Activated CD4-positive, alpha-beta T cell treated with anti-CD3 and anti-CD28 coated beads for 36 hours (primary cell): Measurements from ENCODE around the gene DRAM1. TPM values are rescaled to one million over a fixed set of nuclear protein-coding genes. Genes with fewer than 3 reads are reported as not detected.
"Not testable (repeated sequence)": the region's sequence is repeated elsewhere in the genome, so short reads cannot be mapped to it uniquely, and the experiment has no call there.

Experiments used
- ATAC-seq: fragments of 200-7000 bp; cut with Tn5 transposase; one replicate; pipeline ENCODE4 v1.10.0; 2021; ENCODE audit warnings: mild to moderate bottlenecking, moderate library complexity
- CTCF ChIA-PET: fragments of 350-600 bp; sonication (Branson Sonifier 250); formaldehyde crosslinking; loops from one replicate; lab custom pipeline; 2021; ENCODE audit warnings: antibody characterized with exemption; lab: Charles Lee
- POLR2A ChIA-PET: fragments of 350-600 bp; sonication (Branson Sonifier 250); formaldehyde crosslinking; loops from one replicate; lab custom pipeline; 2021; ENCODE audit warnings: antibody characterized with exemption, inconsistent platforms; lab: Charles Lee
- DNase-seq: peaks from one replicate; pipeline ENCODE4 v3.0.0-alpha.2; 2020
- H3K27ac Mint-ChIP-seq: one replicate; pipeline ENCODE4 v1.8.0; 2021; ENCODE audit warnings: mixed read lengths
- H3K27me3 Mint-ChIP-seq: one replicate; pipeline ENCODE4 v1.8.0; 2021; ENCODE audit warnings: mixed read lengths
- H3K36me3 Mint-ChIP-seq: one replicate; pipeline ENCODE4 v1.8.0; 2021; ENCODE audit warnings: low read depth, mixed read lengths
- H3K4me1 Mint-ChIP-seq: one replicate; pipeline ENCODE4 v1.8.0; 2021; ENCODE audit warnings: mixed read lengths
- H3K4me3 Mint-ChIP-seq: one replicate; pipeline ENCODE4 v1.8.0; 2021; ENCODE audit warnings: mild to moderate bottlenecking, moderate library complexity, mixed read lengths
- H3K9me3 Mint-ChIP-seq: one replicate; pipeline ENCODE4 v1.8.0; 2021; ENCODE audit warnings: low read depth, mixed read lengths
- intact Hi-C, 2 experiments: fragments of 100-400 bp; cut with DNase I in 1 of 2; cut with micrococcal nuclease in 1 of 2; formaldehyde crosslinking; loops; one replicate each; pipeline versions ENCODE4 v1.14.2 to v1.15.1; 2022 to 2024; cut with DNase I, micrococcal nuclease
- total RNA-seq, 2 experiments: library from RNA; stranded (reverse); gene quantifications; one replicate each; pipeline ENCODE4 v1.2.3, GENCODE V29; 2021

DRAM1 gene
- total RNA-seq, 2 experiments from 2014 or later = 2.3 to 2.4 TPM

DNA sequence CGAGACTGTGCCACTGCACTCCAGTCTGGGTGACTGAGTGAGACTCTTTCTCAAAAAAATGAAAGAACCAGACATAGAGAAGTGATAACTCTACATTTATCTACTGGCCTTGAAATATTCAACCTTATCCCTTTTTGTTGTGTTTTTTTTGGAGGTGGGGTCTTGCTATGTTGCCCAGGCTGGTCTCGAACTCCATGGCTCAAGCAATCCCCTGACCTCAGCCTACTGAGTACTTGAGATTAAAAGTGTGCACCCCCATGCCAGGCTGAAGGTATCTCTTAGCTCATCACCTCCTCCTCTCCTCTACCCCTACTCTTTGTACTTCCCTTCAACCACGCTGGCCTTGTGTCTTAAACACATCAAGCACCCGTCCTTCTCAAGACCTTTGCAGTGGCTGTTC is 3.8 kb downstream of the DRAM1 start:
- ChIA-PET CTCF (no interaction called here), POLR2A (interaction anchor here (0.6 kb wide), 1 partner anchor 174 kb away, joined by 4 read pairs; no protein-coding TSS in a partner anchor)
- Mint-ChIP-seq H3K36me3 (no peaks in the 10 kb centered on the region), H3K4me1 (peaks cover 6% of the 10 kb centered on the region), H3K9me3 (no peaks in the 10 kb centered on the region), H3K27ac (no peak overlapping the region), H3K27me3 (peaks cover 3% of the 10 kb centered on the region), H3K4me3 (no peak overlapping the region)
- DNase-seq (no peak), ATAC-seq (no peak)
- intact Hi-C loops = no loop called here

DNA sequence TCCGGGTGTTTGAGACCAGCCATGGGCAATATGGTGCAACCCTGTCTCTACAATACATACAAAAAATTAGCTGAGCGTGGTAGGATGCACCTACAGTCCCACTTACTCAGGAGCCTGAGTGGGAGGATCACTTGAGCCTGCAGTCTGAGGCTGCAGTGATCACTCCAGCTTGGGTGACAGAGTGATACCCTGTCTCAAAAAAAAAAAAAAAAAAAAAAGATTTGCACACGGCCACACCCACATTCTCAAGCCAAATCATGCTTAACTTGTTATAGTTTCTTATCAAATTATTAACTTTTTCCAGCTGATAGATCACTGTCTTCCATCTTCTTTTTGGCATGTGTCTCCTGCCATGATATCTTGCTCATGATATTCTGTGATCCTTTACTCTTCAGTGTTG is 6.8 kb downstream of the DRAM1 start:
- Mint-ChIP-seq H3K4me1 (peaks cover 2% of the 10 kb centered on the region), H3K27ac (no peak overlapping the region), H3K4me3 (no peak overlapping the region), H3K36me3 (no peaks in the 10 kb centered on the region), H3K27me3 (no peaks in the 10 kb centered on the region), H3K9me3 (no peaks in the 10 kb centered on the region)
- DNase-seq (no peak), ATAC-seq (no peak)
- ChIA-PET POLR2A (no interaction called here), CTCF (no interaction called here)
- intact Hi-C loops = no loop called here

DNA sequence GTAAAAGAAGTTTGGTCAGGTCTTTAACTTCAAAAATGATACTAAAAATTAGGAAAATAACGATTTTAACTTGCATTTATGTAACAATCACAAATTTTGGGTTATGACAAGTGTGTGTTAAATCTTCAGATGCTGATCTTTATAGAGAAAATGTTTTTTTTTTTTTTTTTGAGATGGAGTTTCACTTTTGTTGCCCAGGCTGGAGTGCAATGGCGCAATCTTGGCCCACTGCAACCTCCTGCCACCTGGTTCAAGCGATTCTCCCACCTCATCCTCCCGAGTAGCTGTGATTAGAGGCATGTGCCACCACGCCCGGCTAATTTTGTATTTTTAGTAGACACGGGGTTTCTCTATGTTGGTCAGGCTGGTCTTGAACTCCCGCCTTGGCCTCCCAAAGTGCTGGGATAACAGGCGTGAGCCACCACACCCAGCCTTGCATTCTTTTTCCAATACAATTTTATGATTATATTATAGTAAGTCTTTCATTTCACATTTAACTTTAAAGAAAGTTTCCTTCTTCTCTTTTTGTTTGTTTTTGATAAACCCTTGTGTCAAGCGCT is 7.5 kb downstream of the DRAM1 start:
- H3K36me3 Mint-ChIP-seq, H3K27ac Mint-ChIP-seq, POLR2A ChIA-PET, CTCF ChIA-PET, H3K4me1 Mint-ChIP-seq, ATAC-seq, intact Hi-C loops, H3K9me3 Mint-ChIP-seq, DNase-seq, H3K4me3 Mint-ChIP-seq, H3K27me3 Mint-ChIP-seq: not testable (repeated sequence)

DNA sequence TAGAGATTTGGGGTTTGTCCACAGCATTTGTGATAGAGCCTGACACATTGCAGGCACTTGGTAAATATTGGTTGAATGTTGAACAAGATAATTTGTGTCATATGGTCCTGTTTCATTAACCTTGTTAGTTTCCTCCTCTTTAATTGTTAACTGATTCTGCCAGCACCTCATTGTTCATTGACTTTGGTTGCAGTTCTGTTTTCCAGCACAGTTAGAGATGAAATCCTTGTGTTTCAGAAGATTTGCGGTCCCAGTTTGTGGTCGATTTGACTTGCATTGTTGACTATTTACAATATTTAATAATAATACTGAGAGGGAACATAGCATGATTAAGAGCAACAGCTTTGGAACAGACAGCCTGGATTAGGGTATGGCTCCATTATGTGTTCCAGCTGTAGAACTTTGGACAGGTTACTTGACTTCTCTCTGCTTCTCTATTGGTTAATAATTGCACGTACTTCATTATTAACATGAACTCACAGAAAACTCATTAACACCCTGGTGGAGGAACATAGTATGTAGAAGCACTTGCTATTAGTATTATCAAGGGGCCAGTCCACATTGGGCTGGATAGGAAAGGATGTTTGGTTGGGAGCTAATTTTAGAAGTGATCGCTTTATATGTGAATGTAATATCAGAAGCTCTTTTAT is 8.7 kb downstream of the DRAM1 start:
- Mint-ChIP-seq H3K27me3 (no peaks in the 10 kb centered on the region), H3K36me3 (no peaks in the 10 kb centered on the region), H3K4me3 (no peak overlapping the region), H3K9me3 (no peaks in the 10 kb centered on the region), H3K27ac (no peak overlapping the region), H3K4me1 (peaks cover 3% of the 10 kb centered on the region)
- ATAC-seq (no peak), DNase-seq (no peak)
- ChIA-PET CTCF (no interaction called here), POLR2A (no interaction called here)
- intact Hi-C loops = no loop called here

DNA sequence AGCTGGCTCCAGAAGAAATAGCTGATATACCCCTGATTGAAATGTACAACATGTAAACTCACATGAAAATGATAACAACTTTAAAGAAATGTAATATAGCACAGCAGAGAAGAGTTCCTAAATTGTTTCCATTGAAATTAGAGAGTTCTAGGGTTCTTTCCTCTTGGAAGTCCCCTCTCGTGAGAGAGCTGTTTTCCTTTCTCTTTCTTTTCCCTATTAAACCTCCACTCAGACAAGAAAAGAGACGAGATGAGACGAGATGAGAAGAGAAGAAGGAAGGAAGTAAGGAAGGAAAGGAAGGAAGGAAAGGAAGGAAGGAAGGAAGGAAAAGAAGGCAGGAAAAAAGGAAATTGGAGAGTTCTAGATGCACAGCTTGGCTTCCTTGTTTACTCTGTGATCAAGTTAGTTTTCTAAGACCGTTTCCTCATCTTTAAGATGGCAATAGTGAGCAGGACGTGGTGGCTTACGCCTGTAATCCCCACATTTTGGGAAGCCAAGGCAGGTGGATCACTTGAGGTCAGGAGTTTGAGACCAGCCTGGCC is 11.9 kb downstream of the DRAM1 start:
- H3K4me1 Mint-ChIP-seq = peaks cover 3% of the 10 kb centered on the region
- DNase-seq (no peak), ATAC-seq (no peak)
- no peaks in the 10 kb centered on the region for H3K36me3 Mint-ChIP-seq
- no peaks in the 10 kb centered on the region for H3K27me3 Mint-ChIP-seq
- ChIA-PET POLR2A (no interaction called here), CTCF (no interaction called here)
- H3K9me3 Mint-ChIP-seq = no peaks in the 10 kb centered on the region
- H3K27ac Mint-ChIP-seq = no peak overlapping the region
- intact Hi-C loops = no loop called here
- no peak overlapping the region for H3K4me3 Mint-ChIP-seq

DNA sequence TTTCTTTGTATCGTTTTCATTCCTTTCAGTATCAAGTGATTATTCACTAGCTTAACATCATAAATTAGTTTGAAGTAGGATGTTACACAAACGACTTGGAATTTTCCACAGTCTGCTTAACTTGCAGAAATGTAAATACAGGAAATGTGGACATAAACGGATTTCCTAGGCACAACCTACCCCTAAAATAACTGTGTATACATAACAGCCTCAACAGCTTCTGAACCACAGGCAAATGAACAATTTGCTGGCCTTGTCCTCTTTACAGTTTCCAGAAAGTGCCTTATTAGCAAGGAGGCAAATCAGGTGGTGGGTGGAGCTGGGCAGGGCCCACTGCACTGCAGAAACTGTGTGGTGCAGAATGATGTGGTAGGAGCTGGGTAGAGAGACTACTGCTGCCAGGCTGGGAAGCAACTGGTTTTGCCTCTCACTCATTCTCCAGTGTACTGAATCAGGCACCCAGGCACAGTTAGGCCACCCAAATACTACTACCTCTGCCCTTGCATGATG is 14.1 kb downstream of the DRAM1 start:
- no peak for DNase-seq
- CTCF ChIA-PET = interaction anchor here (0.7 to 1.6 kb wide), 3 partner anchors 18 to 311 kb away, joined by 3 to 6 read pairs (median 3); no protein-coding TSS in a partner anchor
- H3K4me3 Mint-ChIP-seq = no peak overlapping the region
- no peaks in the 10 kb centered on the region for H3K36me3 Mint-ChIP-seq
- intact Hi-C loops = no loop called here
- POLR2A ChIA-PET = no interaction called here
- H3K4me1 Mint-ChIP-seq = peaks cover 3% of the 10 kb centered on the region
- ATAC-seq = no peak
- no peaks in the 10 kb centered on the region for H3K27me3 Mint-ChIP-seq
- H3K27ac Mint-ChIP-seq = no peak overlapping the region
- H3K9me3 Mint-ChIP-seq = no peaks in the 10 kb centered on the region

DNA sequence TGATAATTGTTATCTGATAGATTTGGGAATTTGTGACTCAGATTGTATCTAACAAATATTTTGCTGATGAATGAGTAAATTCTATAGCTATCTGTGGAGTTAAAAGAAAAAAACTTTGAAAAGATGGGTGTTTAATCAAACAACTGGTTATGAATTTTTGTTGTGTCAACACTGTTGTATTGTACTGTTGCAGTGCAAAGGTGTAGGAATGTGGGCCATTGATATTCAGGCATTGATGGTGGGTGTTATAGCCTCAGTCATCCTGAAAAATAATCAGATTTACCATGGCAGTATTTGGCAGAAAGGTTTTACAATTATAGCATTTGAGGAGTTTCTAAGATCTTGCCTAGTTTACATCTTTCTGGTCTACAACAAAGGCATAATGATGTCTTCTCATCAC is 15.4 kb downstream of the DRAM1 start:
- POLR2A ChIA-PET = no interaction called here
- H3K27me3 Mint-ChIP-seq = no peaks in the 10 kb centered on the region
- ATAC-seq (no peak), DNase-seq (no peak)
- intact Hi-C loops = no loop called here
- no peak overlapping the region for H3K4me3 Mint-ChIP-seq
- H3K27ac Mint-ChIP-seq = no peak overlapping the region
- H3K4me1 Mint-ChIP-seq = peaks cover 3% of the 10 kb centered on the region
- no peaks in the 10 kb centered on the region for H3K9me3 Mint-ChIP-seq
- no peaks in the 10 kb centered on the region for H3K36me3 Mint-ChIP-seq
- CTCF ChIA-PET = no interaction called here

DNA sequence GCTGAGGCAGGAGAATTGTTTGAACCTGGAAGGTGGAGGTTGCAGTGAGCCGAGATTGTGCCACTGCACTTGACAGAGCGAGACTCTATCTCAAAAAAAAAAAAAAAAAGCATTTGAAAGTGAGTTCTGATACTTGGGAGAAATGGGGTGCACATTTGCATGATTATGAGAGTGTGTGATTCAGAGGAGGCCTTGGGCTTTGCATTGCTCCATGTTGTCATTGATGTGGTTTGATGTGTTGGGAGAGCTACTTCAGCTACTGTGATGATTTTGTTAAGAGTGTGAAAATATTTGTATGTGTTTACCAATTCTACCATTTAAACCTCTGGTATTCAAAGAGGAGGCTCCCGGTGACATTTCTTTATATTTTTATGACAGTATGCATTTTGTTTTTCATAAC is 24.4 kb downstream of the DRAM1 start:
- ATAC-seq = no peak
- POLR2A ChIA-PET = interaction anchor here (0.6 kb wide), 1 partner anchor 72 kb away, joined by 3 read pairs; no protein-coding TSS in a partner anchor
- Mint-ChIP-seq H3K4me1 (no peaks in the 10 kb centered on the region), H3K9me3 (no peaks in the 10 kb centered on the region), H3K27ac (no peak overlapping the region), H3K36me3 (no peaks in the 10 kb centered on the region), H3K4me3 (no peak overlapping the region), H3K27me3 (no peaks in the 10 kb centered on the region)
- CTCF ChIA-PET = no interaction called here
- no peak for DNase-seq
- intact Hi-C loops = no loop called here

DNA sequence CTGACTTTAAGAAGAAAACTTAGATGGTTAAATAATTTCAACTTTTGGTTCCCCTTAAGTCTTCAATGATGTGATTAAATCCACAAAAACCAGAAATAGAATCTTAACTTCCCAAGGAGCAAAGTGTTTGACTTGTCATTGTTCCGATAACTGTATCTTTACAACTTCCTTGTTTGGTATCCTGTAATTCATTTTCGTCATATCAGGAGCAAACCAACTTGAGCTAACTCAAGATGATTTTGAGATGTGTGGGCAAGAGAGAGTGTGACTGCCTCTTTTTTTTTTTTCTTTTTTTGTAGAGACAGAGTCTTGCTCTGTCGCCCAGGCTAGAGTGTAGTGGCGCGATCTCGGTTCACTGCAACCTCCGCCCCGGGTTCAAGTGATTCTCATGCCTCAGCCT is 25.3 kb downstream of the DRAM1 start:
- POLR2A ChIA-PET = no interaction called here
- Mint-ChIP-seq H3K4me1 (no peaks in the 10 kb centered on the region), H3K4me3 (no peak overlapping the region), H3K9me3 (no peaks in the 10 kb centered on the region), H3K36me3 (no peaks in the 10 kb centered on the region), H3K27ac (no peak overlapping the region), H3K27me3 (no peaks in the 10 kb centered on the region)
- intact Hi-C loops = no loop called here
- DNase-seq (no peak), ATAC-seq (no peak)
- CTCF ChIA-PET = no interaction called here

DNA sequence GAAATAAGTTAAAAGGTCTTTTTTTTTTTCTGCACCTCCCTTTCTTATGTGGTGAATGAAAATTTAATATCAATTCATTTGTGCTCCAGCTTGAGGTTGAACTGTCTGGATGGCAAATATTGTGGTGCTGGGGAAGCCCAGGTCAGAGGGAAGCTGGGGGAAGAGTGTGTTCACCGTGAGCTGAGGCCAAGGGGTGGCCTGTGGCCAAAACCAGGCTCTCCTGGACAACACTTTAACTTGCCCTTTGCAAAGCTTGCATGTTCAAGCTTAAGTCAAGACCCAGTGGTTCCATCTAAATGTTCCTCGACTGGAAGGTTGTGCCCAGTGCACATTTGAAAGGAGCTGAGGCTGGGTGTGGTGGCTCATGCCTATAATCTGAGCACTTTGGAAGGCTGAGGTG is 28.8 kb downstream of the DRAM1 start:
- H3K4me1 Mint-ChIP-seq = no peaks in the 10 kb centered on the region
- H3K27ac Mint-ChIP-seq = no peak overlapping the region
- H3K4me3 Mint-ChIP-seq = no peak overlapping the region
- POLR2A ChIA-PET = interaction anchor here (0.7 kb wide), 1 partner anchor 900 kb away, joined by 3 read pairs; no protein-coding TSS in a partner anchor
- H3K9me3 Mint-ChIP-seq = no peaks in the 10 kb centered on the region
- intact Hi-C loops = no loop called here
- DNase-seq = no peak
- no peaks in the 10 kb centered on the region for H3K27me3 Mint-ChIP-seq
- ATAC-seq = no peak
- CTCF ChIA-PET = interaction anchor here (0.6 to 0.9 kb wide), 2 partner anchors 8 to 66 kb away, joined by 4 read pairs; no protein-coding TSS in a partner anchor
- H3K36me3 Mint-ChIP-seq = no peaks in the 10 kb centered on the region

DNA sequence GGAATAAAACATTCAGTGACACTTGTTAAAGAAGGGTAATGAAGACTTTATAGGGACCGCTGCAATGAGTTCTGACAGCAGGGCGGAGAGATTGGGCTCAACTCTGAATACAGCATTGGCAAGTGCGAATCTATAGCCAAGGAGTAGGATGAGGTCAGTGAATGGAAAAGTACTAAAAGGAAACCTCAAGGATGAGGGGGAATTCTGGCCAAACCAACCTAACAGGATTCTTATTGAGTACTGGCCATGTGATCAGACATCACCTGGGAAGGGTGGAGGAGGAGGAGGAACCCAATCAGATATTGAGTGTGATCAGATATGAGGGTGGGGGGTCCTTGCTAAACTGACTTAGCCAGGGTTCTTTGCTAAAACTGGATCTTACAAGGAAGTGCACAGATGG is 31.0 kb downstream of the DRAM1 start:
- Mint-ChIP-seq H3K36me3 (no peaks in the 10 kb centered on the region), H3K4me1 (no peaks in the 10 kb centered on the region), H3K4me3 (no peak overlapping the region), H3K9me3 (no peaks in the 10 kb centered on the region), H3K27me3 (no peaks in the 10 kb centered on the region), H3K27ac (no peak overlapping the region)
- no peak for ATAC-seq
- DNase-seq = no peak
- intact Hi-C loops = no loop called here
- POLR2A ChIA-PET = no interaction called here
- CTCF ChIA-PET = interaction anchor here (1.0 kb wide), 1 partner anchor 416 kb away, joined by 3 read pairs; no protein-coding TSS in a partner anchor

DNA sequence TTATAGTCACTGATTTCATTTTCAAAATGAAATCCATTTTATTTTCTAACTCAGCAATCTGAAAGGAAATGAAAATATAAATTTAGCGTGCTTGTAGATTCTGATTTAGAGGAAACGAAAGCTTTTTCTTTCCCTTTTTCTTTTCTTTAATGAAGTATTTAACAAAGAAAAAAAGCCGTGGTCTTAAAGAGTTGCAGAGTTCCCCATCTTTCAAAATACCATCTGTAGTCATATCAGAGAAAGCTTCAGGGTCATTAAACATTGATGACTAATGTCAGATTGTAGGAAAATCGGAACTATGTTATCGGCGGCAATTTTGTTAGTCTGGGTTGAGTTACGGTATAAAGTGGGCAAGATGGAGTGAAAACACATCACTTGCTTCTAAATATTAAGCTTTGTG is 32.3 kb downstream of the DRAM1 start:
- Mint-ChIP-seq H3K9me3 (no peaks in the 10 kb centered on the region), H3K4me1 (no peaks in the 10 kb centered on the region), H3K36me3 (no peaks in the 10 kb centered on the region), H3K4me3 (no peak overlapping the region), H3K27ac (no peak overlapping the region), H3K27me3 (no peaks in the 10 kb centered on the region)
- intact Hi-C loops = no loop called here
- CTCF ChIA-PET = interaction anchor here (0.7 to 1.0 kb wide), 2 partner anchors 18 to 88 kb away, joined by 3 to 4 read pairs; no protein-coding TSS in a partner anchor
- POLR2A ChIA-PET = no interaction called here
- ATAC-seq (no peak), DNase-seq (no peak)
